Posterior cingulate gyrus (tissue), 11 donors: ENCODE measurements around the gene KIF1B.

Experiments used
- DNase-seq, 10 donors: peaks; one replicate each; pipeline versions ENCODE4 v3.0.0 to v3.0.0-alpha.2; 2020 to 2021; ENCODE audit warnings: mixed read lengths in 3 of 10
- intact Hi-C: fragments of 100-400 bp; cut with DNase I; formaldehyde crosslinking; loops from one replicate; pipeline ENCODE4 v1.15.1; 2023

The KIF1B gene

DNA sequence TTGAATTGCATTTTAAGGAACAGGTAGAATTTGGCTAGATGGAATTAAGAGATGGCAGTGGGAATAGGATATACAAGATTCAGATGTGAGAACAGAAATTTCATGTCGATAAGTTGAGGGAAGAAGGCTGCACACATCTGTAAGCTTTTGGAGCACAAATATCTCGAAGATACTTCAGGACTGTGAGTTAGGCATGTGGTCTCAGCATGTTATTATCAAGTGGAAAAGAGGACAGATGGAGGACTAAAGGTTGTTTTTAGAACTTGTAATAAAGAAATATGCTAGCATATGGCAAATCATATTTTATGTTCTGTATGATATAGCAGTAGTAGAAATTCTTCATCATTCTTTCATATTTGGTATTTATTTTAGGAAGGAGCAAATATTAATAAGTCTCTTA is 61.5 kb downstream of the KIF1B start:
- intact Hi-C loops: no loop called here
- DNase-seq: no peak

- intact Hi-C loops: no loop called here
- no peak for DNase-seq
These were observed 61.9 kb downstream of the KIF1B start for GRCh38 chr1:10272274-10272673.

DNA sequence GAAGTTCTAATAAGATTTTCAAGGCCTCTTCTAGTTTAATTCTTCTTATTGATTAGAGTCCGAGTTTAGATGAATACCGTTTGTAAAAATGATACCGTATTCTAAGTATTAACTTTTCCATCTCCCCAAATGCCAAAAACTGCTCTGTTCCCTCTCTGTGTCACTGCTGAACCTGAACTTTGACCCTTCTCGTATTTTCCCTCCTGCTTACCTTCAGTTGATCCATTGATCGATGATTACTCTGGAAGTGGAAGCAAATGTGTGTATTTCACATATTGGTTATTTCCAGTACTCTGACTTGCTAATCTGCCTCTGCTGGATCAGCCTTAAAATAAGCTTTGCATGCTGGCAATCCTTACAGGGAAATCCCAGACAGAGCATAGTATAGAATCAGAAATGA is 68.5 kb downstream of the KIF1B start:
- intact Hi-C loops: no loop called here

DNA sequence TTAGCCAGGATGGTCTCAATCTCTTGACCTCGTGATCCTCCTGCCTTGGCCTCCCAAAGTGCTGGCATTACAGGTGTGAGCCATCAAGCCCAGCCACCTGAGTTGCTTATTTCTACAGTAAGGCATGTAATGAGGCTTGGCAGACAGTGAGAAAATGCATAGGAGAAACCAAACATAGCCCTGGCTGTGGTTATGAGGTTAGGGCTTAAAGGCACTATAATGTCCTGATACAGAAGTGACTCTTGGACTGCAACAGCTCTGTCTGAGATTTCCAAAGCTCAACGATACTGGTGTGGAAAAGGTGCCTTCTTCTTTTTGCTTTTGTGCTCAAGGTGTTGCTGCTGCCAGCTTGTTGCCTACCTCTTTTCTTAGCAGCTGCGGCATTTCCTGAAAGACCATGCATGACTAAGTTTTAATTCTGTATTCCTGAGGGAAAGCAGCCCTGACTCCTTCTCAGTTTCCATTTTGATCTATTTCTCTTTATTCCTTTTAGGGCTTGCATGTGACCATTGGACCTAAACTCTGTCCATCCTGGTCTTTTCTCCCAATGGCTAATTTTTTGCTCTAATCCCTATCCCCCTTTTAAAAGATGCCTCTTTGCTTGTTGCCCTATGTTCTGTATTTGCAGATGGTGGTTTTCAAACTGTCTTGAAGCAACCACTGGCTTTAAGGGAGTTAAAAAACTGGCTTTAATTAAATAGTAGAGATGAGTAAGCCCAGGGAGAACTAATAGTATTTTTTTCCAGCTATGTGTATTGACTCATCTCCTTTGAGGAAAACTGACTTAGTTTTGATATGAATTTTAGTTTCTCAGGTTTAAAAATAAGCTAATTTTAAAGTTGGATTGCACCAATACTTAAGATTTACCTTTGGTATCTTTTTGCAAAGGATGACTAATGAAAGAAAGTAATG is 70.3 kb downstream of the KIF1B start:
- DNase-seq: no peak
- intact Hi-C loops: no loop called here

More for the DNA sequence above, 68.5 kb downstream of the KIF1B start:
- no peak for DNase-seq

GRCh38 chr1:10283318-10283984 is 73.1 kb downstream of the KIF1B start:
- intact Hi-C loops: no loop called here
- DNase-seq: no peak

DNA sequence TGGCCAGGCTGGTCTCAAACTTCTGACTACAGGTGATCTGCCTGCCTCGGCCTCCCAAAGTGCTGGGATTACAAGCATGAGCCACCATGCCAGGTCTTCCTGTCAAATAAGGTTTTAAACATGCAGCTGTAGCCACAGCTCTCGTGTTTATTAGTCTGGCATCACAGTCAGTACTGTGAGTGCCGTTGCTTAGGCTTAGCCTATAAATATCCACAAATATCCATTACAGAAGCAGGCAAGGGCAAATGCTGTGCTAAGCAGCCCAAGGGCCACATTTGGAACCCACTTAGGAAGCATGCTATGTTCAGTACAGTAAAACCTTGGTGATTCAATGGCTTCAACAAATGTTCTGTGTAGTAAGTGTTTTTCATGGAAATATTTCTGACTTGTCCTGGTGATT is 75.9 kb downstream of the KIF1B start:
- intact Hi-C loops: no loop called here
- peak in 1 of 10 donors; percentile 54 for DNase-seq

- no peak for DNase-seq
- intact Hi-C loops: no loop called here
These were observed 76.8 kb downstream of the KIF1B start for GRCh38 chr1:10287023-10287645.

- intact Hi-C loops: no loop called here
- no peak for DNase-seq
These were observed 77.8 kb downstream of the KIF1B start for GRCh38 chr1:10288029-10288615.

DNA sequence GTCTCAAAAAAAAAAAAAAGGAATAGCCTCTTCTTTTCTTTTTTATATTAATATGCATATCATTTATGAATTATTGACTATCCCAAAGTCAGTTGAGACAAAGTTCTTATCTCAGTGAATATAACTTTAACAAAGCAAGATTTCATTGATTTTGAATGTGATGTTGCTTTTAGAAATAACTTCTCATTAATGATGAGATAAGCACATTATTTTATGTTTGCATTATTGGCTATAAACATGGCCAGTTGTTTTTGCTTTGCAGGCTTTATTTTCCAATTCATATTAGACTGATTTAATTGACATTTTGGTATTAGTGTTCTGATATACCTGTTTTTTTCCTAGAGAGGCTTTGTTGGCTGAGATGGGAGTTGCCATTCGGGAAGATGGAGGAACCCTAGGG is 81.3 kb downstream of the KIF1B start:
- intact Hi-C loops: no loop called here
- no peak for DNase-seq

DNA sequence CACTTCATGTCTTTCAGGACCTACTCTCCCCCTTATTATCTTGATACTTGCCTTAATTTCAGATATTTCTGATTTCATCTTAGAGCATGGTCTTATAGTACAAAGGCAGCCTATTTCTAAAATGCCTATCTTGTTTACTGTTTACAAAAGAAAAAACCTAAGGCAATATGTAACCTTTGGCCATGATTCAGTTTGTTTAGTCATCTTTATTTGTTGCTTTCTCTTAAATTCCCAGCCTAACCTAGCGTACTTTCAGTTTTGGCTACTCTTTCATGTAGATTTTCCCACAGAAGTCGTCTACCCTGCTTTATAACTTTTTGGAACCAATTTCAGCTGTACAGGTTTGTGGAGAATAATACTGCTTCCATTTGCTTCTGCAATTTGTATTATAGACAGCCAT is 81.8 kb downstream of the KIF1B start:
- no peak for DNase-seq
- intact Hi-C loops: no loop called here

DNA sequence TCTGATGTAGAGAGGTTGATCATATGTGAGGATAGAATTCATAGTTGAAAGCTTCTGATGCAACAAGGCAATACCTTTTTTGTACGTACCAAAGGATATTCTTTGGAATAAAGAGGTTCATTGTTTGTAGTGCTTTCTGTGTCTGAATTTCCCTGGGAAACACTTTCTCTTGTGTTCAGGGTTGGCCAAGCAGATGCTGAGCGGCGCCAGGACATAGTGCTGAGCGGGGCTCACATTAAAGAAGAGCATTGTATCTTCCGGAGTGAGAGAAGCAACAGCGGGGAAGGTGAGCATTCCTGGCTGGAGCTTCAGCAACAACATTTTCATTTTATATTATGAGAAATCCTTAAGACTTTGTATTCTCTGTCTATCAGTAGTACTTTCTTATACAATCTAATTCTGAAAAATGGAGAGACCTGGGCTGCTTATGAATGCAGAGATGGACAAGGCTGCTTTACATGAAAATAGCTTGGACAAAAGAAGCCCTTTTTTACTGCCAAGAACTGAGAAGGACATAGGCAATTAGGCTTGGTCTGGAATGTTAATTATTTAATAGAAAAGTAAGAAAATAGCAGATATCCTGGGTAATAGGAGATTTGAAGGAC is 85.2 kb downstream of the KIF1B start:
- intact Hi-C loops: loop anchor here (2.0 kb wide), 1 partner anchor 85 kb away; the partner anchor contains the start of gene KIF1B
- peak; percentile 35 to 91 (median 58) for DNase-seq

GRCh38 chr1:10299151-10299550 is 88.8 kb downstream of the KIF1B start:
- intact Hi-C loops: no loop called here
- DNase-seq: no peak

DNA sequence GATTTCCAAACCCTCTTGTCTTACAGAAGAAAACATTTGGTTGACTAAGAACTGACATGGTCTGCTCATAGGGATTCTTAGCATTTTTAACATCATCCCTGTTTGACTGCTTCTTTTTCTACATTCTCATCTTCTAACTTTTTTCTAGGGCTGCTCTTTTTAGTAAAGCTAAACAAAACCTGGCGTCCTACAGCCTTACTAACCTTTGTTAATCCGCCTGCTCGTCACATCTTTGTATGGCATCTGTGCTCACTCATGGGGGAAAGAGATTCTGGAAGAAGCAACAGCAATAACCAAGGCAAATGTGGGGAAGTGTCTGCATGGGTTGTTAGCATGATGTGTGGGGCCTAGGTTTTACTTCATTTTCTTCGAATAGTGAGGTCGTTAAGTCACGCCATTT is 92.0 kb downstream of the KIF1B start:
- DNase-seq: no peak
- intact Hi-C loops: no loop called here

- DNase-seq: no peak
- intact Hi-C loops: no loop called here
These were observed 93.9 kb downstream of the KIF1B start for GRCh38 chr1:10304295-10304694.

- intact Hi-C loops: no loop called here
These were observed 96.1 kb downstream of the KIF1B start for GRCh38 chr1:10306435-10306834.

DNA sequence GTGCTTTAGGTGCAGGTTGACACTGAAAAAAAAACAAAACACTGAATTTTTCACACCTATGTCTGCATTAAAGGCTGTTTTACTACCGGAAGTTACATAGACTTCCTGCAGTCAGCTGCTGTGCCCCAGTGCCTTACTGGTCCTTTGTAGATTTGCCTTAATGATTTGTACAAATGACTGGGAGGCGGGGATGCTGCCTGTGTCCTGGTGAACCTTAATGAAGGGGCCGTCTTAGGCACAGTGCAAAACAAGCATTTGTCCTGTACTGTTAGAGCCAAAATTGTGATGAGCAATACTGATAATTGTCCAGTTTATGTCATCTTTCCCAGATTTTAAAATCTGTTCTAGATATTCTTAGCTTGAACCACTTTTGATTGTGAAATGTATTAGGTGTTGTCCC is 97.6 kb downstream of the KIF1B start:
- intact Hi-C loops: no loop called here
- no peak for DNase-seq

More at GRCh38 chr1:10306435-10306834, 96.1 kb downstream of the KIF1B start:
- DNase-seq: no peak

DNA sequence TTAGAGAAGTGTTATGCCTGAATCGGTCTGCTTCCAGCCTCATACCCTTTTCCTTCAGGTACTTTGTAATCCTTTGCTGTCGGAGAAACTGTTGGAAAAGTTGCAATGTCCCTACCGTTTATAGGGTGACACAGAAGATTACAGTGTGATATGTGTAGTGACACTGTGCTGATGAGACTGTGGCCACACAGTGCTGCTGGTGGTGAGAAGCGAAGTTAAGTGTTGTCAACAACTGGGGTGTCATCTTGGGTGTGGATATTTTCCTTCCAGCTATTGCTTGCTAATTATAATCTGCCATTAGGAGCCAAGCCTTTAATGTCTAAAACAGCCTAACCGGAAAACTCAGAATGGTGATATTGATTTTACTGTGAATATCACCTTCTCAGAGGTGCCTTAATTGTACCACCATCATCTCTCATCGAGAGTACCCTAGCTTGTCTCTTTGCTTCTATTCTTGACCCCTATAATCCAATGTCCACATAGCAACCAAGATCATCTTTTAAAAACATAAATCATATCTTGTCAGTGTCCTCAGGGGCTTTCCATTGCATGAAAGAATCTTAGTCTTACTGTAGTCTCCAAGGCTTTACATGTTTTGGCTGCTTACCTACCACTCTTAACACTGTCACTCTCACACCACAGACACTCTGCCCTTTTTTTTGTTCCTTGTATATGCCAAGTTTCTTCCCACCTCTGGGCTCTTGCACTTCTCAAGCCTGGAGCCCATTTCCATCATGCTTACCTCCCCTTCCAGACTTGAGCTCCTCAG is 99.1 kb downstream of the KIF1B start:
- intact Hi-C loops: no loop called here
- no peak for DNase-seq

GRCh38 chr1:10316752-10317151 is 106.4 kb downstream of the KIF1B start:
- intact Hi-C loops: no loop called here
- DNase-seq: no peak

GRCh38 chr1:10319750-10320149 is 109.4 kb downstream of the KIF1B start:
- no peak for DNase-seq
- intact Hi-C loops: no loop called here

GRCh38 chr1:10320336-10320735 is 110.0 kb downstream of the KIF1B start:
- no peak for DNase-seq
- intact Hi-C loops: no loop called here
